Hypothalamus (tissue), 51 donors: Measurements from ENCODE around the gene TSR3.
"Not testable (repeated sequence)": the region's sequence is repeated elsewhere in the genome, so short reads cannot be mapped to it uniquely, and the experiment has no call there.

Experiments
- DNase-seq, 51 donors: peaks; one replicate each; lab custom pipeline; 2025; lab: John Stamatoyannopoulos, UW

TSR3 gene

GRCh38 chr16:1340730-1341494, 10.8 kb downstream of the TSR3 start:
- no peak for DNase-seq

GRCh38 chr16:1338855-1339675, 12.6 kb downstream of the TSR3 start:
- DNase-seq: no peak

- DNase-seq: no peak
These were observed 13.5 kb downstream of the TSR3 start for GRCh38 chr16:1338119-1338730.

GRCh38 chr16:1337486-1337885, 14.2 kb downstream of the TSR3 start:
- DNase-seq: peak in 3 of 51 donors; percentile 16 to 33 (median 20)

GRCh38 chr16:1336619-1337018, 15.1 kb downstream of the TSR3 start:
- no peak for DNase-seq

GRCh38 chr16:1335996-1336395, 15.7 kb downstream of the TSR3 start:
- peak in 30 of 51 donors; percentile 8 to 63 (median 44) for DNase-seq

GRCh38 chr16:1335211-1335971, 16.3 kb downstream of the TSR3 start:
- peak in 24 of 51 donors; percentile 12 to 75 (median 52) for DNase-seq

- no peak for DNase-seq
These were observed 16.9 kb downstream of the TSR3 start for GRCh38 chr16:1334739-1335138.

- DNase-seq: no peak
These were observed 17.6 kb downstream of the TSR3 start for GRCh38 chr16:1333854-1334700.

GRCh38 chr16:1333149-1333812, 18.4 kb downstream of the TSR3 start, which contains the start of gene BAIAP3:
TSS of gene BAIAP3 (plus strand) at chr16:1333645. CDS start at chr16:1338550, 4,905 bp downstream.
- DNase-seq: peak in 20 of 51 donors; percentile 8 to 63 (median 34)

- no peak for DNase-seq
These were observed 19.0 kb downstream of the TSR3 start for GRCh38 chr16:1332618-1333148.

- peak in 19 of 51 donors; percentile 9 to 69 (median 37) for DNase-seq
These were observed 19.7 kb downstream of the TSR3 start for GRCh38 chr16:1331712-1332617.

- no peak for DNase-seq
These were observed 20.6 kb downstream of the TSR3 start for GRCh38 chr16:1330931-1331711.

- DNase-seq: no peak
These were observed 21.3 kb downstream of the TSR3 start for GRCh38 chr16:1330260-1330914.

- DNase-seq: not testable (repeated sequence)
These were observed 22.7 kb downstream of the TSR3 start for GRCh38 chr16:1328961-1329360.

GRCh38 chr16:1328136-1328535, 23.5 kb downstream of the TSR3 start:
- DNase-seq: not testable (repeated sequence)
